Measurements from ENCODE around the gene KIRREL3. TPM values are rescaled to one million over a fixed set of nuclear protein-coding genes. Genes with fewer than 3 reads are reported as not detected.

KIRREL3 gene
- total RNA-seq, 1 donor from 2014 or later: not detected

GRCh38 chr11:126888115-126888712 lies 112.4 kb downstream of the KIRREL3 start:
- Mint-ChIP-seq H3K36me3 (ENCODE audit: low read depth) (no peaks in the 10 kb centered on the region), H3K27ac (no peak overlapping the region), H3K4me1 (ENCODE audit: low read depth) (no peaks in the 10 kb centered on the region), H3K9me3 (no peaks in the 10 kb centered on the region), H3K4me3 (ENCODE audit: low read depth) (no peak overlapping the region), H3K27me3 (ENCODE audit: low read depth) (no peaks in the 10 kb centered on the region)
- intact Hi-C loops (cut with micrococcal nuclease): no loop called here
- DNase-seq (ENCODE audit: low spot score): no peak

- no peak overlapping the region for H3K4me3 Mint-ChIP-seq (ENCODE audit: low read depth)
- no peaks in the 10 kb centered on the region for H3K4me1 Mint-ChIP-seq (ENCODE audit: low read depth)
- no peak overlapping the region for H3K27ac Mint-ChIP-seq
- no peaks in the 10 kb centered on the region for H3K9me3 Mint-ChIP-seq
- H3K27me3 Mint-ChIP-seq (ENCODE audit: low read depth): no peaks in the 10 kb centered on the region
- intact Hi-C loops (cut with micrococcal nuclease): no loop called here
- DNase-seq (ENCODE audit: low spot score): no peak
- H3K36me3 Mint-ChIP-seq (ENCODE audit: low read depth): no peaks in the 10 kb centered on the region
Measured at GRCh38 chr11:126886636-126887035, 113.9 kb downstream of the KIRREL3 start.

GRCh38 chr11:126886085-126886484 lies 114.5 kb downstream of the KIRREL3 start:
- DNase-seq (ENCODE audit: low spot score): no peak
- no peaks in the 10 kb centered on the region for H3K4me1 Mint-ChIP-seq (ENCODE audit: low read depth)
- no peaks in the 10 kb centered on the region for H3K27me3 Mint-ChIP-seq (ENCODE audit: low read depth)
- no peak overlapping the region for H3K27ac Mint-ChIP-seq
- H3K9me3 Mint-ChIP-seq: no peaks in the 10 kb centered on the region
- no peak overlapping the region for H3K4me3 Mint-ChIP-seq (ENCODE audit: low read depth)
- intact Hi-C loops (cut with micrococcal nuclease): no loop called here
- H3K36me3 Mint-ChIP-seq (ENCODE audit: low read depth): no peaks in the 10 kb centered on the region

DNA sequence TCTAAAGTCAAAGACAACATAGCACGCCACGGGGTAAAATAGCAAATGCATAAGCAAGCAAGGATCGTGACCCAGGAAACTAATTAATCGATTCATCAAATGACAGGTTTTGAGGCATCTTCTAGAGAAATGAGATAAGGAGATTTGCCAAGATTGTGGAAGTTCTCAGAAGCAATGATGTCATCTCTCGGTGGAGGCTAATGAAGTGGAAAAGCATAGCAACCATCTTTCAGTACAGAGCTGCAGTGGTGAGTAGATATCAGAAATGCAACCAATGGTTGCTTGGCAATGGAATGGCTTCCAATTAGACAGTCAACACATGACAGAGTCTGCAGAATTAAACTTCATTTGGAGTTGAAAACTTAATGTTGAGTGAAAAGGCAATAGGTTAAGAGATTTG lies 116.0 kb downstream of the KIRREL3 start:
- intact Hi-C loops (cut with micrococcal nuclease): no loop called here
- Mint-ChIP-seq H3K27me3 (ENCODE audit: low read depth) (no peaks in the 10 kb centered on the region), H3K27ac (no peak overlapping the region)

GRCh38 chr11:126884192-126884591 lies 116.4 kb downstream of the KIRREL3 start:
- H3K4me1 Mint-ChIP-seq (ENCODE audit: low read depth): no peaks in the 10 kb centered on the region
- H3K4me3 Mint-ChIP-seq (ENCODE audit: low read depth): no peak overlapping the region
- no peaks in the 10 kb centered on the region for H3K9me3 Mint-ChIP-seq
- peaks cover 2% of the 10 kb centered on the region for H3K27me3 Mint-ChIP-seq (ENCODE audit: low read depth)
- intact Hi-C loops (cut with micrococcal nuclease): no loop called here
- no peak for DNase-seq (ENCODE audit: low spot score)
- no peak overlapping the region for H3K27ac Mint-ChIP-seq
- no peaks in the 10 kb centered on the region for H3K36me3 Mint-ChIP-seq (ENCODE audit: low read depth)

More for the DNA sequence above, 116.0 kb downstream of the KIRREL3 start:
- Mint-ChIP-seq H3K9me3 (no peaks in the 10 kb centered on the region), H3K4me1 (ENCODE audit: low read depth) (no peaks in the 10 kb centered on the region), H3K4me3 (ENCODE audit: low read depth) (no peak overlapping the region), H3K36me3 (ENCODE audit: low read depth) (no peaks in the 10 kb centered on the region)
- no peak for DNase-seq (ENCODE audit: low spot score)

DNA sequence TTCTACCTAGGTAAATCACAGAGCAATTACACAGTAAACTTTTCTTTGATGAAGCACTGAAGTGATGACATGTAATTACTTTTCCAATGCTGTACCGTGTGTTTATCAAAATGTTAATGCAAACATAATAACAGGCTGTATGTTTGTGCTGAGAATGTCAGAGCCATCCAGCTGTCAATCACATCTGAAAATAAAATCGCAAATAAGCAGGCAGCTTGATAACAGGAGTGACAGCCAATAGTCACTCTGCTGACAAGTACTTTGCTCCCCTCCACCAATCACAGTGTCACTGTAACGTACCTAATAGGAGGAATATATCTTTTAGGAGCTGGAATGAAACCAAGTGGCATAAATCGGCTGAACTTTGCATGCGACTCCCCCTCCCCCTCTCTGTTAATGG lies 119.7 kb downstream of the KIRREL3 start:
- H3K4me1 Mint-ChIP-seq (ENCODE audit: low read depth): no peaks in the 10 kb centered on the region
- intact Hi-C loops (cut with micrococcal nuclease): no loop called here
- H3K4me3 Mint-ChIP-seq (ENCODE audit: low read depth): no peak overlapping the region
- no peak overlapping the region for H3K27ac Mint-ChIP-seq
- no peaks in the 10 kb centered on the region for H3K36me3 Mint-ChIP-seq (ENCODE audit: low read depth)
- no peak for DNase-seq (ENCODE audit: low spot score)
- no peaks in the 10 kb centered on the region for H3K9me3 Mint-ChIP-seq
- H3K27me3 Mint-ChIP-seq (ENCODE audit: low read depth): peaks cover 14% of the 10 kb centered on the region

DNA sequence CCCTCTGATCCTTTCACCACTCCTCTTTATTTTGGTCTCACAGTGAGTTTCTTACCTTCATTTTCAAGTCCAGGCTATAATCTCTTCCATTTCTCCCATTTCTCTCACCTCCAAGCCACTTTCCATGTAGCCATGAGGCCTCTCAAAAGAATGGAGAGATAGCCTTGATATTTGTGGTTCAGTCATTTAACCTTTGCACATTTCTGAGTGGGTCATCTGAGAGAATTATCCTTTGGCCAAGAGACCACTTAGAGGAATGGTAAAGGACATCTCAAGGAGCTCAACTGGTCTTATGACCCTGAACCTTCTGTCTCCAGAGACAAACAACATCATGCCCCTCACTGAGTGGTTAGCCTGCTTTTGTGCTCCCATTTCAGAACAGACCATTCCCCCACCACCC lies 121.1 kb downstream of the KIRREL3 start:
- Mint-ChIP-seq H3K27ac (no peak overlapping the region), H3K9me3 (no peaks in the 10 kb centered on the region), H3K4me1 (ENCODE audit: low read depth) (no peaks in the 10 kb centered on the region), H3K27me3 (ENCODE audit: low read depth) (peaks cover 14% of the 10 kb centered on the region), H3K36me3 (ENCODE audit: low read depth) (no peaks in the 10 kb centered on the region), H3K4me3 (ENCODE audit: low read depth) (no peak overlapping the region)
- no peak for DNase-seq (ENCODE audit: low spot score)
- intact Hi-C loops (cut with micrococcal nuclease): loop anchor here (10.0 kb wide), 1 partner anchor 115 kb away; no protein-coding TSS in a partner anchor

- H3K4me1 Mint-ChIP-seq (ENCODE audit: low read depth): no peaks in the 10 kb centered on the region
- H3K9me3 Mint-ChIP-seq: no peaks in the 10 kb centered on the region
Measured at GRCh38 chr11:126878913-126879482, 121.6 kb downstream of the KIRREL3 start.

DNA sequence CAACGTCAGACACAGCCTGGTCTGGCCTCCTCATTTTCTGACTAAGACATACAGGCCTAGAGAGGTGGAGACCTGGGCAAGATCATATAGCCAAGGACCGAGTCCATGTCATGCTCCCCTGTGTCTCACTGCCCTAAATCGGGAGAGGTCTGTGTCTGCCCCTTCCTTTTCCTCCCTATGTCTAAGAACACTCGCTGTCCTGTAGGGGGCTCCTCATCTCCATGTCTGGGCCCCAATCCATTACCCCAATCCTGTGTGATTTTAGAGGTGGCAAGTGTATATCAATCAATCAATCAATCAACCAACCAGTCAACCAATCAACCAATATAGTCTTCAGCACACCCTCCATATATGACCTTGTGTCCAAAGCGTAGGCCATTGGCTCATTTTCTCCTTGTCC lies 125.7 kb downstream of the KIRREL3 start:
- no peaks in the 10 kb centered on the region for H3K4me1 Mint-ChIP-seq (ENCODE audit: low read depth)
- intact Hi-C loops (cut with micrococcal nuclease): loop anchor here (10.0 kb wide), 1 partner anchor 120 kb away; no protein-coding TSS in a partner anchor
- no peak overlapping the region for H3K27ac Mint-ChIP-seq
- peaks cover 14% of the 10 kb centered on the region for H3K27me3 Mint-ChIP-seq (ENCODE audit: low read depth)
- no peaks in the 10 kb centered on the region for H3K36me3 Mint-ChIP-seq (ENCODE audit: low read depth)
- no peak overlapping the region for H3K4me3 Mint-ChIP-seq (ENCODE audit: low read depth)
- no peak for DNase-seq (ENCODE audit: low spot score)
- no peaks in the 10 kb centered on the region for H3K9me3 Mint-ChIP-seq

More at GRCh38 chr11:126878913-126879482, 121.6 kb downstream of the KIRREL3 start:
- peaks cover 14% of the 10 kb centered on the region for H3K27me3 Mint-ChIP-seq (ENCODE audit: low read depth)
- DNase-seq (ENCODE audit: low spot score): no peak
- intact Hi-C loops (cut with micrococcal nuclease): loop anchor here (10.0 kb wide), 1 partner anchor 116 kb away; no protein-coding TSS in a partner anchor
- no peak overlapping the region for H3K4me3 Mint-ChIP-seq (ENCODE audit: low read depth)
- H3K36me3 Mint-ChIP-seq (ENCODE audit: low read depth): no peaks in the 10 kb centered on the region
- no peak overlapping the region for H3K27ac Mint-ChIP-seq

- no peak for DNase-seq (ENCODE audit: low spot score)
- Mint-ChIP-seq H3K27ac (no peak overlapping the region), H3K4me1 (ENCODE audit: low read depth) (no peaks in the 10 kb centered on the region), H3K9me3 (no peaks in the 10 kb centered on the region), H3K36me3 (ENCODE audit: low read depth) (no peaks in the 10 kb centered on the region), H3K27me3 (ENCODE audit: low read depth) (peaks cover 11% of the 10 kb centered on the region), H3K4me3 (ENCODE audit: low read depth) (no peak overlapping the region)
- intact Hi-C loops (cut with micrococcal nuclease): loop anchor here (10.0 kb wide), 1 partner anchor 121 kb away; no protein-coding TSS in a partner anchor
Measured at GRCh38 chr11:126874276-126874675, 126.3 kb downstream of the KIRREL3 start.

GRCh38 chr11:126871792-126872191 lies 128.8 kb downstream of the KIRREL3 start:
- no peak overlapping the region for H3K4me3 Mint-ChIP-seq (ENCODE audit: low read depth)
- H3K9me3 Mint-ChIP-seq: no peaks in the 10 kb centered on the region

DNA sequence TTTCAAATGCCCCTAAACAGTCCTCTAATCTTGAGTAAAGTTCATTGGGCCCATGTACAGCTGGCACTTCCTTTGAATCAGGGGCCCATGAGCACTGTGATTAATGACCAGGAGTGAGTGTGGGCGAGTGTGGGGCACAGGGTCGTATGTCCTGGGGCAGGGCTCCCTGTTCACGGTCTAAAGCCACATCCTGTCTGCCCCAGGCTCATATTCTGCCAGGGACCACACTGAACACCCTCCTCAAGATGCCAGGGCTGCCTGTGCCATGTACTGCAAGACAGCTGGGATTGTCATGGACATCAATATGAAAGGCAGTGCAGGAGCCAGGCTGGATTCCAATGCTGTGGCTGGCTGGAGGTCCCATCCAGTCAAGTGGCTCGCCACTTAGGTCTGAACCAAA lies 130.5 kb downstream of the KIRREL3 start:
- intact Hi-C loops (cut with micrococcal nuclease): loop anchor here (10.0 kb wide), 1 partner anchor 125 kb away; no protein-coding TSS in a partner anchor
- no peaks in the 10 kb centered on the region for H3K36me3 Mint-ChIP-seq (ENCODE audit: low read depth)

More at GRCh38 chr11:126871792-126872191, 128.8 kb downstream of the KIRREL3 start:
- Mint-ChIP-seq H3K36me3 (ENCODE audit: low read depth) (no peaks in the 10 kb centered on the region), H3K4me1 (ENCODE audit: low read depth) (no peaks in the 10 kb centered on the region), H3K27ac (no peak overlapping the region), H3K27me3 (ENCODE audit: low read depth) (peaks cover 4% of the 10 kb centered on the region)
- intact Hi-C loops (cut with micrococcal nuclease): loop anchor here (10.0 kb wide), 1 partner anchor 123 kb away; no protein-coding TSS in a partner anchor
- DNase-seq (ENCODE audit: low spot score): no peak

DNA sequence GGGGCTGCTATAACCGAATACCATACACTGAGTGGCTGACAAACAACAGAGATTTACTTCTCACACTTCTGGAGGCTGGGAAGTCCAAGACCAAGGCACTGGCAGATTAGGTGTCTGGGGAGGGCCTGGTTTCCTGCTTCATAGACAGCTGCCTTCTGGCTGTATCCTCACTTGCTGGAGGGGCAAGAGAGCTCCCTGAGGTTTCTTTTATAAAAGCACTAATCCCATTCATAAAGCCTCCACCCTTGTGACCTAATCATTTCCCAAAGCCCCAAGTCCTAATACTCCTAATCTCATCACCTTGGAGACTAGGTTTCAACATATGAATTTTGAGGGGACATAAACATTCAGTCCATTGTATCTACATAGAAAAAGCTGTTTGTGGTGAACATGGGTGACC lies 131.8 kb downstream of the KIRREL3 start:
- intact Hi-C loops (cut with micrococcal nuclease): no loop called here
- no peak overlapping the region for H3K27ac Mint-ChIP-seq
- no peak for DNase-seq (ENCODE audit: low spot score)
- no peaks in the 10 kb centered on the region for H3K9me3 Mint-ChIP-seq
- H3K36me3 Mint-ChIP-seq (ENCODE audit: low read depth): no peaks in the 10 kb centered on the region
- H3K4me3 Mint-ChIP-seq (ENCODE audit: low read depth): no peak overlapping the region
- no peaks in the 10 kb centered on the region for H3K27me3 Mint-ChIP-seq (ENCODE audit: low read depth)
- H3K4me1 Mint-ChIP-seq (ENCODE audit: low read depth): no peaks in the 10 kb centered on the region

More for the DNA sequence above, 130.5 kb downstream of the KIRREL3 start:
- DNase-seq (ENCODE audit: low spot score): no peak
- Mint-ChIP-seq H3K27ac (no peak overlapping the region), H3K4me1 (ENCODE audit: low read depth) (no peaks in the 10 kb centered on the region), H3K27me3 (ENCODE audit: low read depth) (no peaks in the 10 kb centered on the region), H3K9me3 (no peaks in the 10 kb centered on the region), H3K4me3 (ENCODE audit: low read depth) (no peak overlapping the region)
